ENCODE data around the gene DCUN1D2. TPM values are rescaled to one million over a fixed set of nuclear protein-coding genes. Genes with fewer than 3 reads are reported as not detected.
A peak's percentile ranks its signal among the peaks of the same experiment; 100 is the strongest.

The DCUN1D2 gene
- total and polyA plus RNA-seq, 10 of the 15 experiments (the other 5 are each of a cell fraction or from before 2014, with no cell fraction given): 2.5 to 23.6 (median 9.3) TPM

DNA sequence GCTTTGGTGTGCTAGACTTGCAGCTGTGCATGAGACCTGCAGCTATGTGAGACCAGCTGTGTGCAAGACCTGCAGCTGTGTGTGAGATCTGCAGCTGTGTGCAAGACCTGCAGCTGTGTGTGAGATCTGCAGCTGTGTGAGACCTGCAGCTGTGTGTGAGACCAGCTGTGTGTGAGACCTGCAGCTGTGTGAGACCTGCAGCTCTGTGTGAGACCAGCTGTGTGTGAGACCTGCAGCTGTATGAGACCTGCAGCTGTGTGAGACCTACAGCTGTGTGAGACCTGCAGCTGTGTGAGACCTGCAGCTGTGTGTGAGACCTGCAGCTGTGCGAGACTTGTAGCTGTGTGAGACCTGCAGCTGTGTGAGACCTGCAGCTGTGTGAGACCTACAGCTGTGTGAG lies 6.7 kb upstream of the DCUN1D2 start:
- ChIA-PET CTCF (interaction anchor here (1.1 to 2.0 kb wide), 4 partner anchors 9 to 65 kb away, joined by 4 to 6 read pairs (median 4); no protein-coding TSS in a partner anchor), POLR2A (no interaction called here), RAD21 (ENCODE audit: unreplicated experiment) (interaction anchor here (1.0 to 1.5 kb wide), 2 partner anchors 13 to 16 kb away, joined by 3 read pairs; no protein-coding TSS in a partner anchor), SMC1A (ENCODE audit: uncharacterized antibody, unreplicated experiment) (interaction anchor here (1.5 to 2.5 kb wide), 2 partner anchors 9 to 16 kb away, joined by 5 to 21 read pairs; no protein-coding TSS in a partner anchor)
- H3K27ac ChIP-seq (ENCODE audit: control insufficient read depth, insufficient read depth): no peak overlapping the region
- in situ Hi-C loops (cut with MboI): no loop called here
- no peak overlapping the region; the same call in 1 of the 2 replicates for H3K4me2 ChIP-seq (ENCODE audit: control insufficient read depth, insufficient read depth)
- no peak overlapping the region for H2AFZ ChIP-seq (ENCODE audit: control insufficient read depth, low read depth, low read length)
- no peak for FAIRE-seq
- intact Hi-C loops (cut with micrococcal nuclease; ENCODE audit: unreplicated experiment): no loop called here
- BruUV-seq (replicated peaks): no TSS peak
- H4K20me1 ChIP-seq (ENCODE audit: control insufficient read depth, insufficient read depth): no peaks in the 10 kb centered on the region
- H3K4me3 ChIP-seq: no peak overlapping the region
- TF ChIP-seq ETV6 (conservative IDR thresholded peaks at IDR 0.05 in 1 of 2, IDR thresholded peaks at IDR 0.05 in 1 of 2; ENCODE audit: borderline replicate concordance in 1 of 2, low read depth in 1 of 2) (no peak), WRNIP1 (IDR thresholded peaks at IDR 0.05; ENCODE audit: borderline replicate concordance, low read depth, low read length) (no peak), GABPA (IDR thresholded peaks at IDR 0.05; ENCODE audit: low read depth) (peak; percentile 69; the same call in 1 of the 2 replicates), TCF3 (IDR thresholded peaks at IDR 0.05; ENCODE audit: borderline replicate concordance, insufficient read depth, low read depth, low read length) (peak; percentile 86), TCF12 (IDR thresholded peaks at IDR 0.05; ENCODE audit: low read depth, low read length) (peak; percentile 96), FOXM1 (IDR thresholded peaks at IDR 0.05; ENCODE audit: low read depth, low read length) (peak; percentile 63; the same call in 1 of the 2 replicates)
- TF ChIP-seq, protein P1, sequence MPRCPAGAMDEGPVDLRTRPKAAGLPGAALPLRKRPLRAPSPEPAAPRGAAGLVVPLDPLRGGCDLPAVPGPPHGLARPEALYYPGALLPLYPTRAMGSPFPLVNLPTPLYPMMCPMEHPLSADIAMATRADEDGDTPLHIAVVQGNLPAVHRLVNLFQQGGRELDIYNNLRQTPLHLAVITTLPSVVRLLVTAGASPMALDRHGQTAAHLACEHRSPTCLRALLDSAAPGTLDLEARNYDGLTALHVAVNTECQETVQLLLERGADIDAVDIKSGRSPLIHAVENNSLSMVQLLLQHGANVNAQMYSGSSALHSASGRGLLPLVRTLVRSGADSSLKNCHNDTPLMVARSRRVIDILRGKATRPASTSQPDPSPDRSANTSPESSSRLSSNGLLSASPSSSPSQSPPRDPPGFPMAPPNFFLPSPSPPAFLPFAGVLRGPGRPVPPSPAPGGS (IDR thresholded peaks at IDR 0.05; ENCODE audit: borderline replicate concordance, insufficient read depth, low read depth, low read length, poor library complexity, severe bottlenecking): no peak
- TF ChIP-seq, protein P2, sequence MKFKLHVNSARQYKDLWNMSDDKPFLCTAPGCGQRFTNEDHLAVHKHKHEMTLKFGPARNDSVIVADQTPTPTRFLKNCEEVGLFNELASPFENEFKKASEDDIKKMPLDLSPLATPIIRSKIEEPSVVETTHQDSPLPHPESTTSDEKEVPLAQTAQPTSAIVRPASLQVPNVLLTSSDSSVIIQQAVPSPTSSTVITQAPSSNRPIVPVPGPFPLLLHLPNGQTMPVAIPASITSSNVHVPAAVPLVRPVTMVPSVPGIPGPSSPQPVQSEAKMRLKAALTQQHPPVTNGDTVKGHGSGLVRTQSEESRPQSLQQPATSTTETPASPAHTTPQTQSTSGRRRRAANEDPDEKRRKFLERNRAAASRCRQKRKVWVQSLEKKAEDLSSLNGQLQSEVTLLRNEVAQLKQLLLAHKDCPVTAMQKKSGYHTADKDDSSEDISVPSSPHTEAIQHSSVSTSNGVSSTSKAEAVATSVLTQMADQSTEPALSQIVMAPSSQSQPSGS (IDR thresholded peaks at IDR 0.05; ENCODE audit: low read length): no peak
- TF ChIP-seq, protein P3, sequence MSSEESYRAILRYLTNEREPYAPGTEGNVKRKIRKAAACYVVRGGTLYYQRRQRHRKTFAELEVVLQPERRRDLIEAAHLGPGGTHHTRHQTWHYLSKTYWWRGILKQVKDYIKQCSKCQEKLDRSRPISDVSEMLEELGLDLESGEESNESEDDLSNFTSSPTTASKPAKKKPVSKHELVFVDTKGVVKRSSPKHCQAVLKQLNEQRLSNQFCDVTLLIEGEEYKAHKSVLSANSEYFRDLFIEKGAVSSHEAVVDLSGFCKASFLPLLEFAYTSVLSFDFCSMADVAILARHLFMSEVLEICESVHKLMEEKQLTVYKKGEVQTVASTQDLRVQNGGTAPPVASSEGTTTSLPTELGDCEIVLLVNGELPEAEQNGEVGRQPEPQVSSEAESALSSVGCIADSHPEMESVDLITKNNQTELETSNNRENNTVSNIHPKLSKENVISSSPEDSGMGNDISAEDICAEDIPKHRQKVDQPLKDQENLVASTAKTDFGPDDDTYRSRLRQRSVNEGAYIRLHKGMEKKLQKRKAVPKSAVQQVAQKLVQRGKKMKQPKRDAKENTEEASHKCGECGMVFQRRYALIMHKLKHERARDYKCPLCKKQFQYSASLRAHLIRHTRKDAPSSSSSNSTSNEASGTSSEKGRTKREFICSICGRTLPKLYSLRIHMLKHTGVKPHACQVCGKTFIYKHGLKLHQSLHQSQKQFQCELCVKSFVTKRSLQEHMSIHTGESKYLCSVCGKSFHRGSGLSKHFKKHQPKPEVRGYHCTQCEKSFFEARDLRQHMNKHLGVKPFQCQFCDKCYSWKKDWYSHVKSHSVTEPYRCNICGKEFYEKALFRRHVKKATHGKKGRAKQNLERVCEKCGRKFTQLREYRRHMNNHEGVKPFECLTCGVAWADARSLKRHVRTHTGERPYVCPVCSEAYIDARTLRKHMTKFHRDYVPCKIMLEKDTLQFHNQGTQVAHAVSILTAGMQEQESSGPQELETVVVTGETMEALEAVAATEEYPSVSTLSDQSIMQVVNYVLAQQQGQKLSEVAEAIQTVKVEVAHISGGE (CRISPR knock-in tag; IDR thresholded peaks at IDR 0.05): no peak
- ATAC-seq: no peak
- H3K9me3 ChIP-seq (replicated peaks; ENCODE audit: control insufficient read depth, insufficient read depth, low read length): no peaks in the 10 kb centered on the region
- no peak for DNase-seq (ENCODE audit: low read depth, low spot score)
- H3K36me3 ChIP-seq (ENCODE audit: control insufficient read depth in 2 of 2, insufficient read depth in 2 of 2, low read length in 1 of 2): peaks cover 6 to 51% of the 10 kb centered on the region in 2 experiments
- H3K79me2 ChIP-seq (ENCODE audit: control insufficient read depth, insufficient read depth, low read length): peaks cover 21% of the 10 kb centered on the region
- H3K27me3 ChIP-seq (replicated peaks in 1 of 2; ENCODE audit: control insufficient read depth in 2 of 2, insufficient read depth in 2 of 2, low read length in 1 of 2): no peaks in the 10 kb centered on the region
- H3K9ac ChIP-seq (ENCODE audit: control insufficient read depth, insufficient read depth, low read length): no peak overlapping the region
- H3K4me1 ChIP-seq (ENCODE audit: control insufficient read depth, insufficient read depth, low read length): peaks cover 10% of the 10 kb centered on the region
- WGBS (ENCODE audit: insufficient coverage, insufficient replicate concordance, low lambda C conversion rate, missing lambda C conversion rate): 100% methylated on average over 1 of the region's 1 CpG
